Adrenal gland (tissue), 12 donors: ENCODE measurements around the gene BRD7. TPM values are rescaled to one million over a fixed set of nuclear protein-coding genes. Genes with fewer than 3 reads are reported as not detected.
A peak's percentile ranks its signal among the peaks of the same experiment; 100 is the strongest.

ENCODE experiments used
- DNase-seq, 7 donors: peaks; one replicate each; pipeline ENCODE4 v3.0.0-alpha.2; 2019 to 2020
- H3K27ac ChIP-seq, 5 donors: fragments of 200-600 bp; sonication (generic) in 4 of 5; 1 replicate in 3 of 5; 2 replicates in 2 of 5; pipeline versions ENCODE4 v1.5.1 to v1.8.0; 2016 to 2020; ENCODE audit warnings: mild to moderate bottlenecking in 1 of 5
- H3K27me3 ChIP-seq: fragments of 200-600 bp; 2 replicates; pipeline ENCODE4 v1.8.0; 2021
- H3K36me3 ChIP-seq, 2 donors: fragments of 200-600 bp; replicated peaks in 1 of 2; 1 replicate in 1 of 2; 2 replicates in 1 of 2; pipeline versions ENCODE4 v1.5.1 to v1.8.0; 2018 to 2022
- H3K4me1 ChIP-seq, 2 donors: fragments of 200-600 bp; replicated peaks in 1 of 2; 1 replicate in 1 of 2; 2 replicates in 1 of 2; pipeline versions ENCODE4 v1.5.1 to v1.8.0; 2018 to 2021
- H3K4me3 ChIP-seq, 4 donors: fragments of 200-600 bp; sonication (generic) in 3 of 4; one replicate each; pipeline ENCODE4 v1.5.1; 2016 to 2018
- H3K9me3 ChIP-seq, 3 donors: fragments of 200-600 bp; sonication (generic) in 1 of 3; replicated peaks in 1 of 3; 1 replicate in 2 of 3; 2 replicates in 1 of 3; pipeline versions ENCODE4 v1.5.1 to v1.8.0; 2016 to 2021
- POLR2A ChIP-seq, 2 donors: fragments of 450-650 bp; IDR thresholded peaks; one replicate each; pipeline ENCODE4 v1.6.1; 2017; ENCODE audit warnings: antibody characterized with exemption in 2 of 2, mild to moderate bottlenecking in 2 of 2, moderate library complexity in 1 of 2
- WGBS, 4 donors: extraction: QIAGEN DNeasy Blood & Tissue Kit in 2 of 4; methylation state at CpG; one replicate each; pipeline versions ENCODE4 v1.1.5 to v1.1.7; 2013 to 2017; 5-methylcytosine and 5-hydroxymethylcytosine counted together
- intact Hi-C, 2 donors: fragments of 100-400 bp; cut with DNase I; formaldehyde crosslinking; loops; one replicate each; pipeline versions ENCODE4 v1.14.1 to v1.15.0; 2022 to 2023
- polyA plus RNA-seq, 3 donors: library from polyadenylated mRNA; stranded (reverse); fragments of 200-250 nt in 2 of 3; fragments of 350-450 nt in 1 of 3; fragmentation: Illumina TruSeq in 1 of 3; extraction: RNeasy Lipid Tissue Mini Kit (QIAGEN cat#74804) in 1 of 3; gene quantifications; one replicate each; pipeline ENCODE4 v1.2.3, GENCODE V29; 2013 to 2014
- total RNA-seq, 9 donors: library from RNA; depleted of rRNA in 4 of 9; stranded (reverse); fragments of >200 nt in 4 of 9; fragments of 120-200 nt in 1 of 9; fragmentation: NEBNext Ultra II Directional in 1 of 9; extraction: Animal tissue kit (Norgen Biotek cat#: 25700) in 1 of 9; gene quantifications; one replicate each; pipeline versions ENCODE4 v1.1.0 to v1.2.4, GENCODE V29; 2013 to 2023
- TF ChIP-seq, protein P1 (sequence below), 6 experiments: fragments of 450-650 bp in 4 of 6; fragments of 200-600 bp in 2 of 6; sonication (generic) in 1 of 6; IDR thresholded peaks; 1 replicate in 5 of 6; 2 replicates in 1 of 6; pipeline versions ENCODE4 v1.5.1 to v1.8.0; 2016 to 2021; ENCODE audit warnings: antibody characterized with exemption in 6 of 6, mild to moderate bottlenecking in 2 of 6, moderate library complexity in 1 of 6
- donor health status: healthy with polysubstance abuse.
- donor health status: Bipolar disorder and iron deficiency.
- donor health status: DM: yes; HTN: yes; CAD: no.
- donor health status: DM: no; HTN: no; CAD: no.
- donor health status: DM: no; HTN: no; CAD: no.
- donor health status: DM: yes; HTN: yes; CAD: no.

BRD7 gene
- total and polyA plus RNA-seq, 12 donors, result 37.2 to 117 (median 58.7) TPM

DNA sequence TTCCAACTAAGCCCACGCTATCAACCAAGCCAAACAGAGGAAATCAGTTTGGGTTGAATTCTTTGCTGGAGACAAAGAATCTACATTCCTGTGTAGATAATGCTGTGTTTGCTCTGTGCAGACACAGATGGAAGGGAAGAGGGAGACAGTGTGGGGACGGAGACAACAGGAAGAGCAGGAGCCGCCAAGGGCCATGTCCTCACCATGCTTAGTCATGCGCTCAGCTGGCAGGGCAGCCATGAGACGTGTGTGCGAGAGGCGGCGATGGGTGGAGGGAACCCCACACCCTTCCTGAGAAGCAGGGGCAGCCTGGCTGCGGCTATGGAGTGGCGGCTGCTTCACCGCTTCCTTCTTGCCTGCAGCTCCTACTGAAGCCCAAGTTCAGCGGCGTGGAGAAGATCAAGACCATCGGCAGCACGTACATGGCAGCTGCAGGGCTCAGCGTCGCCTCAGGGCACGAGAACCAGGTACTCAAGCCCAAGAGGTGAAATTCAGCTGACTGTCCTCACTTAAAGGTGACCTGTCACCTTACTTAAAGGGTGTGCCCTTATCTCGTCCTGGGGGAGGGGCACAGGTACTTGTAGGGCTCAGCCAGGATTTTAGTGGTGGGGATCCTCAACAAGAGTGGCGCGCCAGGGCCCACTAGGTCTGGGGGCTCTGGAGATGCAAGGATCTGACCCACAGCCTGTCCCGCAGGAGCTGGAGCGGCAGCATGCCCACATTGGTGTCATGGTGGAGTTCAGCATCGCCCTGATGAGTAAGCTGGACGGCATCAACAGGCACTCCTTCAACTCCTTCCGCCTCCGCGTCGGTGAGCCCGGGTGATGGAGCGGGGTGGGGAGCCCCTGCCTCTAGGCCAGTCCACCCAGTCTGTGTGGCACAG is 55.0 kb downstream of the BRD7 start:
- Histone ChIP-seq H3K36me3 (peaks cover 0 to 59% of the 10 kb centered on the region in 2 donors), H3K4me3 (no peak overlapping the region), H3K27ac (peak overlapping the region in 2 of 5 donors; percentile 49 to 61), H3K9me3 (no peaks in the 10 kb centered on the region), H3K4me1 (peaks cover 0 to 12% of the 10 kb centered on the region in 2 donors), H3K27me3 (no peaks in the 10 kb centered on the region)
- TF ChIP-seq, protein P1, sequence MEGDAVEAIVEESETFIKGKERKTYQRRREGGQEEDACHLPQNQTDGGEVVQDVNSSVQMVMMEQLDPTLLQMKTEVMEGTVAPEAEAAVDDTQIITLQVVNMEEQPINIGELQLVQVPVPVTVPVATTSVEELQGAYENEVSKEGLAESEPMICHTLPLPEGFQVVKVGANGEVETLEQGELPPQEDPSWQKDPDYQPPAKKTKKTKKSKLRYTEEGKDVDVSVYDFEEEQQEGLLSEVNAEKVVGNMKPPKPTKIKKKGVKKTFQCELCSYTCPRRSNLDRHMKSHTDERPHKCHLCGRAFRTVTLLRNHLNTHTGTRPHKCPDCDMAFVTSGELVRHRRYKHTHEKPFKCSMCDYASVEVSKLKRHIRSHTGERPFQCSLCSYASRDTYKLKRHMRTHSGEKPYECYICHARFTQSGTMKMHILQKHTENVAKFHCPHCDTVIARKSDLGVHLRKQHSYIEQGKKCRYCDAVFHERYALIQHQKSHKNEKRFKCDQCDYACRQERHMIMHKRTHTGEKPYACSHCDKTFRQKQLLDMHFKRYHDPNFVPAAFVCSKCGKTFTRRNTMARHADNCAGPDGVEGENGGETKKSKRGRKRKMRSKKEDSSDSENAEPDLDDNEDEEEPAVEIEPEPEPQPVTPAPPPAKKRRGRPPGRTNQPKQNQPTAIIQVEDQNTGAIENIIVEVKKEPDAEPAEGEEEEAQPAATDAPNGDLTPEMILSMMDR (IDR thresholded peaks at IDR 0.05), result no peak
- TF ChIP-seq POLR2A (IDR thresholded peaks at IDR 0.05), result no peak
- DNase-seq, result peak in 6 of 7 donors; percentile 8 to 65 (median 54)
- intact Hi-C loops, result no loop called here
- 75 to 85% (median 81%) methylated on average over 19 to 31 of the region's 31 CpGs for WGBS, 4 donors

DNA sequence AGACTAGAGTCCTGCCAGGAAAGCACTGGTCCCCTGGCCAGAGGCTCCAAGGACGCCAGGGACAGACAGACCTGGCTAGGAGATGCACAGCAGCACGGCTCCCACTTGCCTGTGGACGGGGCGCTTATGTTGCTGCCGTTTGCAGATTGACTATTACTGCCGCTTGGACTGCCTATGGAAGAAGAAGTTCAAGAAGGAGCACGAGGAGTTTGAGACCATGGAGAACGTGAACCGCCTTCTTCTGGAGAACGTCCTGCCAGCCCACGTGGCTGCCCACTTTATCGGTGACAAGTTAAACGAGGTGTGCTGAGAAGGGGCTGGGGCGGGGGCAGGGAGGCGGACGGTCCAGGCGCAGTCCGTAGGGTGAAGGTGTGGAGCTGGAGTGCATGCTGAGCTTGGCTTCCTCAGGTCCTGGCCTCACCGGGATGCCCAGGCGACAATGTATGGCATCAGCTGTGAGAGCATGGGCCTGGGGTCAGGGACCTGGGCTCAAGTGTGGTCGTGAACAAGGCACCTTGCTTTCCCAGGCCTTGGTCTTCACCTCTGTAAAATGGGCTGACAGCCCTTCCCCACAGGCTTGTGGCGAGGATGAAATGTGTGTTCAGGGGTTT is 56.8 kb downstream of the BRD7 start:
- peak in 2 of 7 donors; percentile 22 to 50 for DNase-seq
- WGBS, 4 donors, result 90 to 93% (median 91%) methylated on average over 20 to 22 of the region's 22 CpGs
- intact Hi-C loops, result no loop called here
- H3K36me3 ChIP-seq, result peaks cover 0 to 43% of the 10 kb centered on the region in 2 donors
- no peak overlapping the region for H3K4me3 ChIP-seq
- no peaks in the 10 kb centered on the region for H3K27me3 ChIP-seq
- H3K4me1 ChIP-seq, result peaks cover 0 to 12% of the 10 kb centered on the region in 2 donors
- TF ChIP-seq, protein P1 (IDR thresholded peaks at IDR 0.05), result no peak
- no peak for TF ChIP-seq POLR2A (IDR thresholded peaks at IDR 0.05)
- no peaks in the 10 kb centered on the region for H3K9me3 ChIP-seq
- no peak overlapping the region for H3K27ac ChIP-seq

DNA sequence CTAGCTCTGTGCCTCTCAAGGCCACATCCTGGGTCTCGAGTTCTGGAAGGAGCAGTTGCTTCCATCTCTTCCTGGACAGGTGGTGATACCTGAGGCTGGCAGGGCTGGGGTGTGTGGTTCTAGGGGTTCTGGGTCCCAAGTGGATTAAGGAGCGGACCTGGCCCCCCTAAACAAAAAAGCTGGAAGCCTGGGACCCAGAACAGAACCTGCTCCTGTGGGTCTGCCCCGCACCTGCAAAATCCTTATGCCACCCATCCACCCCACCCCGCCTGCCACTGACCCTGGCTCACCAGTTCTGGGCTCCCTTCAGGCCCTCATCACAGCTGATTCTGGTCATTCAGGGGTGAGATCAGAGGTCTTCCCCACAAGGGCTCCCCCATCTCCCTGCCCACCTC is 57.7 kb downstream of the BRD7 start:
- Histone ChIP-seq H3K27ac (no peak overlapping the region), H3K36me3 (peaks cover 0 to 34% of the 10 kb centered on the region in 2 donors), H3K9me3 (no peaks in the 10 kb centered on the region), H3K27me3 (no peaks in the 10 kb centered on the region), H3K4me1 (peaks cover 0 to 12% of the 10 kb centered on the region in 2 donors), H3K4me3 (no peak overlapping the region)
- WGBS, 4 donors, result 76 to 98% (median 78%) methylated on average over 3 to 4 of the region's 4 CpGs
- intact Hi-C loops, result no loop called here
- TF ChIP-seq, protein P1 (IDR thresholded peaks at IDR 0.05), result no peak
- no peak for TF ChIP-seq POLR2A (IDR thresholded peaks at IDR 0.05)
- DNase-seq, result peak in 2 of 7 donors; percentile 11 to 48
